HG03097 (cell line): ENCODE results near the gene OTOP3.

Experiments used
- ATAC-seq: cut with Tn5 transposase; IDR thresholded peaks from one replicate; pipeline ENCODE4 v1.9.1; 2021; ENCODE audit not compliant: unreplicated experiment, low FRiP score

OTOP3 gene

DNA sequence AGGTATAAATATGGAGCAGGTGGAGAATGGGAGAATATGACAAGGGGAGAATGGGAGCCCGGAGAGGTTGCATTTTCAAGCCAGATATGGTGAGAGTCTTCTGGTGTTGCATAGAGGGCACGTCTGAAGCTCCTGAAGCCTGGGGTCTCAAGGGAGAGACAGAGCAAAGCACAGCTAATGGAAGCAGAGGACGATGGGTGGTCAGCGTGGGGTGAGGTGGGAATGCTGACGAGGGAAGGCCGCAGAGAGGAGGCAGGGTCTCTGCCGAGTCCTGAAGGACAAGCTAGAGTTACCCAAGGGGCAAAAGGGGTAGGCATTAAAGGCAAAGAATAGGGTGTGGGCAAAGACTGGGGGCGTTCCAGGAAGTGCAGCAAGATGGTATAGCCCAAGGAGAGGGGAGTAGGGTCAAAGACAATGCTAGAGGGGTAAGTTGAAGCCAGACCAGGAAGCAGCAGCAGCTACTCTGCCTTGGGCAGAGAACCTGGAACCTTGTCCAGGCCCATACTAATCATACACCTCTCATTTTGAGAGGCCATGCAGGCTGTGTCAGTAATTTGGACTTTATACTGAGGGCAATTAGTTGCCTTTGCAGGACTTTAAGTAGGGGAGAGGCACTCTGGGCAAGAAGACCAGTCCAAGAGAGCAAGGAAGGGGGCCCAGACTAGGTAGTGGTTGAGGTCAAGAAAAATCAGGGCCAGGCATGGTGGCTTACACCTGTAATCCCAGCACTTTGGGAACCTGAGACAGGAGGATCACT, 2.7 kb downstream of the OTOP3 start:
- ATAC-seq, result no peak

GRCh38 chr17:74939534-74939933, 3.8 kb downstream of the OTOP3 start:
- ATAC-seq, result no peak

GRCh38 chr17:74941128-74941725, 5.5 kb downstream of the OTOP3 start:
- no peak for ATAC-seq

DNA sequence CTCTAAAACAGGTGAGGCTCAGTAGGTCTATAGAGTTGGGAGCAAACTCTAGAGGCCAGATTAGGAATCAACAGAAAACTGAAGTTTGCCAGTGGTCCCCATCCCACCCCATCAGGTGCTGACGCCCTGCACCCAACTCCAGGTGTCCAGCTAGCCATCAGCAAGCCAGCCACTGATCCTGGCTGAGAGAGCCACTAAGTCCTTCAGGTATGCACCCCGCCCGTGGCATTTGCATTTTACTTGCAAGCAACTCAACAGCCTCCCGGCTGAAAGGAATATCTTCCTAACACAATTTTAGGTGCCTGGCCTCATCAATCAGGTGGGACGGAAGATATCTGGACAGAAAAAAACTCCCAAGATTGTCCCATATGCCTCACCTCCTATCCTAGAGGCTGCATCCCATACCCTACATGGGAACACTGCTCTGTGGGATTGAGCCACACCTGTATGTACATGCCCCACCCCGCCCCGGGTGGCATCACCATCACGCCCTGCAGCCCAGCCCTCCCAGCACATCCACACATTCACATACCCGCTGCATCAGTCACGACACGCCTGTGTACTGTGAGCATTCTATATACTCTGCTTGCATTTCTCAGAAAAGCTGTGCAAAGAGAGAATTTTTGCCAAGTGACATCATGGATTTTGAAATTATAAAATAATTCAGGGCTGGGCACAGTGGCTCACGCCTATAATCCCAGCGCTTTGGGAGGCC, 8.3 kb downstream of the OTOP3 start:
- no peak for ATAC-seq

DNA sequence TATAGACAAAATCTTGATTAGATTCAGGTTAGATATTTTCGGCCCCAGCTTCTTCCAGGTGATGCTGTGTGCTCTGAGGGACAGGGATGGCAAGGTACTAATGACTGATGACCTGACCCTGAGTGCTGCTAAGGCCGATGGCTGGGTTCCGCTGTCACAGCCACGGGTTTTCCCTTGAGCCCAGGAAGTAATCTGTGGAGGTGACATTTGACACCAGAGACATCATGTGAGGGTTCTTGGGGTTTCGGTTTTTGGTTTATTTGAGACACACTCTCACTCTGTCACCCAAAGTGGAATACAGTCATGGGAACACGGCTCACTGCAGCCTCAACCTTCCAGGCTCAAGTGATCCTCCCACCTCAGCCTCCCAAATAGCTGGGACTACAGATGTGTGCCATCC, 9.8 kb downstream of the OTOP3 start:
- ATAC-seq, result no peak

DNA sequence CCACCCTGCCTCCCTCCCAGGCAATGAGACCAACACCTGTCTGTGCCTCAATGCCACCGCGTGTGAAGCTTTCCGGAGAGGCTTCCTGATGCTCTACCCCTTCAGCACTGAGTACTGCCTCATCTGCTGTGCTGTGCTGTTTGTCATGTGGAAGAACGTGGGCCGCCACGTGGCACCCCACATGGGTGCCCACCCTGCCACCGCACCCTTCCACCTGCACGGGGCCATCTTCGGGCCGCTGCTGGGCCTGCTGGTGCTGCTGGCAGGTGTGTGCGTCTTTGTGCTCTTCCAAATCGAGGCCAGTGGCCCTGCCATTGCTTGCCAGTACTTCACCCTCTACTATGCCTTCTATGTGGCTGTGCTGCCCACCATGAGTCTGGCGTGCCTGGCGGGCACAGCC, 10.9 kb downstream of the OTOP3 start:
- ATAC-seq, result no peak

- no peak for ATAC-seq
These were observed 11.5 kb downstream of the OTOP3 start for GRCh38 chr17:74947041-74947754.

DNA sequence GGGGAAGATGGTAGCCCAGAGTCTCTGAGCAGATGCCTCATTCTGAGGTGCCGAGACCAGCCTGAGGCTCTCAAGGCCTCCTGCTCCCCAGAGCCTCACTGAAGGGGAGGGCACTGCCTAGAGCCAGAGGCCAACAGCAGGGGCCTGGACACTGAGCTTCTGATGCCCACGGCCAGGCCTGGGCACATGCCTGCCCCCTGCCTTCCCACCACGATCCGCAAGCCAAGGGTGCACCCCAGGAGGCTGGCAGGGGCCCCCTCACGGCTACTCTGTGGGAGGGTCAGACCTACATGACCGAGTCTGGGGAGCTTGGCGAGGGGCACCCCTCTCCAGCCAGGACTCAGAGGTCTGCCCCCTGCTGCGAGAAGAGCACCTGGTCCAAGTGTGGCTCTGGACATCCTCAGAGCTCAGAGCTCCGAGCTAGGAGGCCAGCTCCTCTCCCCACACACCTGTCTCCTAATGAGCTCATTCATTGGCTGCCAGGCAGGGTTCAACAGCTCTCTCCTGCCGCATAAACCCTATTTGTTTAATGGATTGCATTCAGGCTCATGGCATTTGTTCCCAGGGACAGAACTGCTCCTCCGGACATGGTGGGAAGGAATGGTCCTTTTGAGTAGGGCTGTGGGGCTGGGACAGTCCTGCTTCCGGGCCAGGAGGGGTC, 13.9 kb downstream of the OTOP3 start:
- ATAC-seq, result no peak

DNA sequence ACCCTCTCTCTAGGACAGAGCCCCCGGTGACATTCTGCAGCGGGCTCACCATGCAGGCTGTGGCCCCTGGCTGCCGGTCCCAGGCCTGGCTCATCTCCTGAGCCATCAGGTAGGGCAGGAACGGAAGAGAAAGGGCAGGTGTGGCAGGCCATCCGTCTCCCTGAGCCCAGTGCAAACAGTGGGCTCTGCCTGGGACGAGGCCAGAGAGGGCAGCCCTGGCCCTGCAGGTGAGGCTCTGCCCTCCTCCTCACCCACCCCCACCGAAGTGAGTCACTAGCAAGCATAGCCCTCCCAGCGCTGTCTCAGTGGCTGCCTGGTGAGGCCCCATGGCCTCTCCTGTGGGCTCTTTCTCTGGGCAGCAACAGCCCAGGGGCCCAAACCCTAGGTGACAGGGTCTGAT, 14.5 kb downstream of the OTOP3 start:
- no peak for ATAC-seq

GRCh38 chr17:74951065-74951464, 15.4 kb downstream of the OTOP3 start:
- no peak for ATAC-seq

DNA sequence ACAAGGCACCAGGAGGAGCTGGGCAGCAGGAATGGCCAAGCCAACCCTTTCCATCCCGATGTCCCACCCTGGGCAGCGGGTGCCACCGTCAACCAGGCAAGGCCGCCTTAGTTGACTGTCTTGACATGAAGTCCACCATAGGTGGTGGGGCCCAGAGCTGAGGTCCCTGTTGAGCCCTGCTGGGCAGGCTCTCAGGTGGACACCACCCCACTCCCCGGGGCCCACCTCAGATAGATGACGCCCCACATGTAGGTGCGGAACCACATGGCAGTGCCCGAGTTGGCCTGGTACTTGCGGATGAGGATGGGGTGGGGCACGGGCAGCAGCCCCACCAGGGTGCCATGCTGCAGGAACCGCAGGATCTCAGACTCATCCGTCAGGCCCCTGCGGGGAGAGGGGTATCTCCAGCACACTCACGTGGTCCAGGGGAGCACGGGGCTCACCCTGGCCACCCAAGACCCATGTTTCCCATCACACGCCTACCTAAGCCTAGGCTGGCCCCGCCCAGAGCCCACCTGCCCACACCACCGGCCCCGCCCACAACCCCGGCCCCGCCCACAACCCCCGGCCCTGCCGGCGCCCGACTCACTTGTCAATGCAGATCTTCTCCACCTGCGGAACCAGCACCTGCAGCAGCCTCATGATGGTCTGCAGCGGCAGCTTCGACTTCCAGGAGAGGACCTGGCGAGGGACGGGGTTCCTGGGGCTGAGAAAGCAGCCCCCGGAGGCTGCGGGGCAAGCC, 16.2 kb downstream of the OTOP3 start:
- ATAC-seq, result no peak

GRCh38 chr17:74952431-74953133, 16.9 kb downstream of the OTOP3 start:
- ATAC-seq, result no peak

- ATAC-seq, result no peak
These were observed 17.5 kb downstream of the OTOP3 start for GRCh38 chr17:74953134-74953687.

DNA sequence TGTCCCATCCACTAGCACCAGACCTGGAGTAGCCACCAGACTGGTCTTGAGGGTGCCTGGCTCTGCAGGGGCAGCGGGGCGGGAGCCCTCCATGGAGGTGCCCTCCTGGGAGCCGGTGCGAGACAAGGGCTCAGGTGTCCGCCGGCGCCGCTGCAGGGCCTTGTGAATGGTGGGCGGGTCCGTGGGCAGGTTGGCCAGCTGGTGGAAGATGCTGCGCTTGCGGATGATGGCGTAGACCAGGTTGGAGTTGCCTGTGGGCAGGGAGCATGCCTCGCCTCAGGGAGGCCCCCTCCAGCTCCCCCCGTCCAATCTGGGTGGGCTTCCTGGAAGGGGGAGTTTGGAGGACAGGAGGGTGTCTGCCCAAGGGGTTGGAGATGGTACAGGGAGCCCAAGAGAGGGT, 18.4 kb downstream of the OTOP3 start:
- no peak for ATAC-seq

- no peak for ATAC-seq
These were observed 19.1 kb downstream of the OTOP3 start for GRCh38 chr17:74954665-74955421.

DNA sequence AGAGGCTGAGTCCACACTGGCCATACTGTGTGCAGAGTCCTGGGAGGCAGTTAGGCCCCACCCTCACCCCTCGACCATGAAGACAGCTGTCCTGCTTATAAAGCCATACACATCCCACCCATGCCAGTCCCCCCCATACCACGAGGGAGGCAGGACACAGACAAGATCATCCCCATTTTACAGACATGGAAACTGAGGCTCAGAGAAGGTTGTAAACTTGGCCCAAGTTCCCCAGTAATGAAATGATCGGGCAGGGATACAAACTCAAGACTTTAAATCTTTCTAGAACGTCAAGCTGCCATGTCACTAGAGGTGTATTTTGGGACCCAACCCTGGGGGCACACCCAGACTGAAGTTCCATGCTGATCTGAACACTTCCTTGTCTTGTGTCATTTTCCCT, 20.4 kb downstream of the OTOP3 start:
- ATAC-seq, result no peak

DNA sequence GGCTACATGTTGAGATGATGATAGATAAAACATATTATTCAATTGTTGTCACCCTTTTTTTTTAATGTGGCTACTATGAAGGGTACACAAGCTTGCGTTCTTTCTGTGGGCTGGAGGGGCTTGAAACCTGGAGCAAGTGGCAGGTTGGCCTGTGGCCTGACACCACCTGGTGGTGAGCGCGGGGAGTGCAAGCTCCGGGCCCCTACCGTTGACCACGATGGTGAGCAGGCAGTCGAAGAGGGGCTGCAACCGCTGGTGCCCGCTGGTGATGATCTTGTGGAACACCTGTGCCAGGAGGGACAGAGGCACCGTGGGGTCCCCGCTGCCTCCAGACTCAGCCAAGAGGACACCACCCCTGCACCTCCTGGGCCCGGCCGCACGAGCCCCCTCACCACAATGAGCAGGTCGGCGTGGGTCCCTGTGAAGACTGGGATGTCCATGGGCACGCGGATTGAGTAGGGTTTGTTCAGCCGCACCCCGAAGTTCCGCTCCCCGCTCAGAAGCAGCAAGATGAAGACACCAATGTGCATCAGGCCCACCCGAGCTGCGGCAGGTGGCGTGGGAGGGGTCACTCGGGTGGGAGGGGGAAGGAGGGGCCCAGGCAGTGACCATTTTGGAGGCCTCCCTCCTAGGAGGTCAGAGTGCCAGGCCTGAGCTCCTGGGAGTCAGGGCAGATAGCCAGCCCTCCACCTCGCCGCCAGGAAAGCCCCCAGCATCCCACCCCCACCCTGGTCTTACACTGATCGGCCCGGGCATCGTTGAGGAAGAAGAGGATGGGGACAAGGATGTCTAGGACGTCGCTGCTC, 22.4 kb downstream of the OTOP3 start:
- ATAC-seq, result no peak
